ENCODE measurements around the gene GPR153. TPM values are rescaled to one million over a fixed set of nuclear protein-coding genes. Genes with fewer than 3 reads are reported as not detected.

GPR153 gene
- total and polyA plus RNA-seq, 2 of the 13 experiments (the other 11 are each of a cell fraction or from before 2014, with no cell fraction given): 0.22 to 0.31 TPM

DNA sequence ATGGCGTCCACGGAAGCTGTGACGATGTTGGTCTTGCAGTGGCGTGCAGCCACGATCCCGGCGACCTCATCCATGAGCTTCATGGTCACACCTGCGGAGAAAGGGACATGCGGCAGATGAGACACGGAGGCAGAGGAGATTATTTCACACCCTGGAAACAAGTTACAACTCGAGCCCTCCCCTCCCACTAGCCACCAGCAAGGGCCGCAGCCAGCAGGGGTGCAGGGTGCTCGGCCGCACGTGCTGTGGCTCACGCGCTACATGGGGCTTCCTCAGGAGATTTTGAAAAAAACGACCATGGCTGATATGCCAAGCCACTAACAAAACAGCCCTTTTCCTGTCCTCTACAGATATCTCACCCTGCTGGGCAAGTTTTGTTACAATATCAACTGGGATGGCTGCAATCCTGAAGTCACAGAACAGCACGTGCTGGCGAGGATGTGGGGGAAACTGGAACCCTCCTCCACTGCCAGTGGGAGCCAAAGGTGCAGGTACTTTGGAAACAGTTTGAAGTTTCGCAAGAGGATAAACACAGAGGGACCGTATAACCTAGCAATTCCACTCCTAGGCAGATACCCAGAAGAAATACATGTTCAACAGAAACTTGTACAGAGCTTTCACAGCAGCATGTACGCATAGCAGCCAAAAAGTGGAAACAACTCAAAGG is 34.1 kb upstream of the GPR153 start (continued):
- TF ChIP-seq, protein P1, sequence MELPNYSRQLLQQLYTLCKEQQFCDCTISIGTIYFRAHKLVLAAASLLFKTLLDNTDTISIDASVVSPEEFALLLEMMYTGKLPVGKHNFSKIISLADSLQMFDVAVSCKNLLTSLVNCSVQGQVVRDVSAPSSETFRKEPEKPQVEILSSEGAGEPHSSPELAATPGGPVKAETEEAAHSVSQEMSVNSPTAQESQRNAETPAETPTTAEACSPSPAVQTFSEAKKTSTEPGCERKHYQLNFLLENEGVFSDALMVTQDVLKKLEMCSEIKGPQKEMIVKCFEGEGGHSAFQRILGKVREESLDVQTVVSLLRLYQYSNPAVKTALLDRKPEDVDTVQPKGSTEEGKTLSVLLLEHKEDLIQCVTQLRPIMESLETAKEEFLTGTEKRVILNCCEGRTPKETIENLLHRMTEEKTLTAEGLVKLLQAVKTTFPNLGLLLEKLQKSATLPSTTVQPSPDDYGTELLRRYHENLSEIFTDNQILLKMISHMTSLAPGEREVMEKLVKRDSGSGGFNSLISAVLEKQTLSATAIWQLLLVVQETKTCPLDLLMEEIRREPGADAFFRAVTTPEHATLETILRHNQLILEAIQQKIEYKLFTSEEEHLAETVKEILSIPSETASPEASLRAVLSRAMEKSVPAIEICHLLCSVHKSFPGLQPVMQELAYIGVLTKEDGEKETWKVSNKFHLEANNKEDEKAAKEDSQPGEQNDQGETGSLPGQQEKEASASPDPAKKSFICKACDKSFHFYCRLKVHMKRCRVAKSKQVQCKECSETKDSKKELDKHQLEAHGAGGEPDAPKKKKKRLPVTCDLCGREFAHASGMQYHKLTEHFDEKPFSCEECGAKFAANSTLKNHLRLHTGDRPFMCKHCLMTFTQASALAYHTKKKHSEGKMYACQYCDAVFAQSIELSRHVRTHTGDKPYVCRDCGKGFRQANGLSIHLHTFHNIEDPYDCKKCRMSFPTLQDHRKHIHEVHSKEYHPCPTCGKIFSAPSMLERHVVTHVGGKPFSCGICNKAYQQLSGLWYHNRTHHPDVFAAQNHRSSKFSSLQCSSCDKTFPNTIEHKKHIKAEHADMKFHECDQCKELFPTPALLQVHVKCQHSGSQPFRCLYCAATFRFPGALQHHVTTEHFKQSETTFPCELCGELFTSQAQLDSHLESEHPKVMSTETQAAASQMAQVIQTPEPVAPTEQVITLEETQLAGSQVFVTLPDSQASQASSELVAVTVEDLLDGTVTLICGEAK (IDR thresholded peaks at IDR 0.05): no peak
- TF ChIP-seq, protein P1 (CRISPR knock-in tag; IDR thresholded peaks at IDR 0.05): no peak
- TF ChIP-seq AKAP8 (CRISPR knock-in tag; IDR thresholded peaks at IDR 0.05) (no peak), ZNF556 (CRISPR knock-in tag; IDR thresholded peaks at IDR 0.05; ENCODE audit: borderline replicate concordance) (no peak), ZNF549 (CRISPR knock-in tag; IDR thresholded peaks at IDR 0.05) (no peak), MEF2D (CRISPR knock-in tag; IDR thresholded peaks at IDR 0.05) (no peak), NR2F6 (IDR thresholded peaks at IDR 0.05) (no peak), NR2F6 (CRISPR knock-in tag; IDR thresholded peaks at IDR 0.05) (no peak), FOXP1 (IDR thresholded peaks at IDR 0.05) (no peak), FOXP1 (CRISPR knock-in tag; IDR thresholded peaks at IDR 0.05) (peak; percentile 42; the same call in 1 of the 2 replicates), FOXA3 (CRISPR knock-in tag; IDR thresholded peaks at IDR 0.05) (peak; percentile 21; the same call in 1 of the 2 replicates)
- TF ChIP-seq, protein P2, sequence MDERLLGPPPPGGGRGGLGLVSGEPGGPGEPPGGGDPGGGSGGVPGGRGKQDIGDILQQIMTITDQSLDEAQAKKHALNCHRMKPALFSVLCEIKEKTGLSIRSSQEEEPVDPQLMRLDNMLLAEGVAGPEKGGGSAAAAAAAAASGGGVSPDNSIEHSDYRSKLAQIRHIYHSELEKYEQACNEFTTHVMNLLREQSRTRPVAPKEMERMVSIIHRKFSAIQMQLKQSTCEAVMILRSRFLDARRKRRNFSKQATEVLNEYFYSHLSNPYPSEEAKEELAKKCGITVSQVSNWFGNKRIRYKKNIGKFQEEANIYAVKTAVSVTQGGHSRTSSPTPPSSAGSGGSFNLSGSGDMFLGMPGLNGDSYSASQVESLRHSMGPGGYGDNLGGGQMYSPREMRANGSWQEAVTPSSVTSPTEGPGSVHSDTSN (CRISPR knock-in tag; IDR thresholded peaks at IDR 0.05): no peak

Measured in HepG2 (cell line).